Suppressor macrophage treated with lipopolysaccharide for 4 hours (primary cell): ENCODE results near the gene TPM1.
"Not testable (repeated sequence)": the region's sequence is repeated elsewhere in the genome, so short reads cannot be mapped to it uniquely, and the experiment has no call there.

Experiments
- DNase-seq: peaks from one replicate; pipeline ENCODE4 v3.0.0-alpha.2; 2020

The TPM1 gene

DNA sequence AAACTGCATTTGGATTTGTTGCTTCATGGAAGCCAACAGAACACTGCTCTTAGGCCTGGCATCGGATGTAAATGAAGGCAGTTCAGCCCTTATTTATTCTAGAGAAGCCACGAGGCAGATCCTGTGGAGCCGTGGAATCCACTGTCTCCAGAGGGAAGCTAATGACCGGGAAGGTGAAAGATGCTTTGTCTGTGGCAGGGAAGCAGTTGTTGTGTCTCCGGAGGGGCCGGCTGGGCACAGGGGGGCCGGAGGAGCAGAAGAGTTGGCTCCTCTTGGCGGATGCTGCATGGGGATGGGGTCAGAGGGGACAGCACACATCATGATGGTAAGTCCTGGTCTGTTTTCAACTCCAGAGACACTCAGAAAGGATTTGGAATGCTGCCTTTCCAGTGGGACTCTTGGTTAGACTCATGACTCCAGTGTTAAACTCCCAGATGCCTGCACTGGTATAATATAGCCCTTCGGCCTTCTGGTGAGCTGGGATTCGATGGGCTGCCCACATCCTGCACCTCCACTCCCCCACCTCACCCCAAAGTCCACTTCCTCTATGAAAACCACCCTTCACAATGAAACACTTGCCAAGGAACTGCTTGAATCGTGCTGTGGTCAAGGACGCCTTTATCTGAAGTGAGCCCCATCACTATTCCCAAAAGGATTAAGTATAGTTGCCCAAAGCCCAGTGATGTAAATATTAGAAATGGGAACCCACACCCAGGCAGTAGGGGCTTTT lies 33.6 kb downstream of the TPM1 start:
- DNase-seq: no peak

DNA sequence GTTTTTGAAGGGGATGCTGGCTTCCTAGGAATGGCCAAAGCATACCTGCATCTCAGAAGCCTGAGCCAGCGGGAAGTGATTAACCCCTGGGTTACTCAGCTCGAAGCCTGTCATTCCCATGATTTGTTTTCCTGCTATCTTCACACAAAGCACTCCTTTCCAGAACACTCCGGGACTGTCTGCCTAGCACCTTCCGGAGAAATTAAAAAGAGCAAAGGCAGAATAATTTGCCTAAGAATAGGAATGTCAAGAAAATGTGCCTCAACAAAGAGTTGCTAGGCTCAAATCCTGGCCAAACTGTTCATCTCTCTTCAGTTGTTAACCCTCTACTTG lies 34.1 kb downstream of the TPM1 start:
- DNase-seq: no peak

DNA sequence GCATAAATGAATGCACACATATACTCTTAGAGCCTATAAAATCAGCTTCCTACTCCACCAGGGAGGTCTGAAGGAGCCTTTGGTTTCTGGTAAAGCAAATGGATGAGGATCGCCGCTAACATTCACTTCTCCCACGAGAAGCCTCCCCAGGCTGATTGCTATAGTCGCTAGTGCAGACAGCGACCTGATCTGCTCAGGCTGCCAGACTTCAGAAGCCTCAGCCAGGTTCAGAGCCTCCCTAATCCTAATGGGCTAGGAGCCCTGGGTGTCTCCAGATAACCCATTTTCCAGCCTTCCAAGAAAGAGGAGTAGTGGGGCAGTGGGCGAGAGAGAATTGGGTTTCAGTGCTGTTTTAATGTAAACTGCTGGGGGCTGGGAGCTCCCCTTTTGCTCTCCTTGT lies 35.4 kb downstream of the TPM1 start:
- DNase-seq: no peak

DNA sequence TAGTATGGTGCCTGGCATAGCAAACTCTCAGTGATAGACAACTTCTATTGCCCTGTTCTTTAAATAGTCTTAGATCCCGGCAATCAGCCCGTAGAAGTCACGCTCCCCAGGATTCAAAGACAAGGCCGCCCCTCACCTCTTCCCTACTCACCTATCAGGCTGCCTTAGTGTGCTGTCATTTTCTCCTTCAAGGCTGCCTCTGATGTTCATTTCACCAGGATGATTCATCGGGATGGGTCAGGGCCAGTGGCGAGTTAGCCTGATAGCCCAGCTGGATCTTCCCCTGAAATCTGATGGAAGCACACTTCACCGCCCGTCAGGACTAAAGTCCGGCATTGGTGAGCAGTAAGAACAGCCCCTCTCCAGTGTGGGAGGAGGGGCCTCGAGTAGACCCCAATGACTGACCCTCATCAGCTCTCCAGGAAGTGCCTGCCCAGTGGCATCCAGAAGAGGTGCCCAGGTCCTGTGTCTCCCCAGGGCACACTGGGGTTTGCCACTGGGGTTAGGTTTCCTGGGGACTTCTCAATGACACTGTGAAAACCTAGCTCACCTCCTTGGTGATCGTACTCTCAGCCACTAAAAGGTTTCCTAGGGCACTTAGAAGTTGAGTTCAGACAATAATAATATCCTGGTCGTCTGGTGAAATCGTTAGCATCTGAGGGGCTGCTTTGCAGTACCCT lies 37.5 kb downstream of the TPM1 start:
- DNase-seq: no peak

DNA sequence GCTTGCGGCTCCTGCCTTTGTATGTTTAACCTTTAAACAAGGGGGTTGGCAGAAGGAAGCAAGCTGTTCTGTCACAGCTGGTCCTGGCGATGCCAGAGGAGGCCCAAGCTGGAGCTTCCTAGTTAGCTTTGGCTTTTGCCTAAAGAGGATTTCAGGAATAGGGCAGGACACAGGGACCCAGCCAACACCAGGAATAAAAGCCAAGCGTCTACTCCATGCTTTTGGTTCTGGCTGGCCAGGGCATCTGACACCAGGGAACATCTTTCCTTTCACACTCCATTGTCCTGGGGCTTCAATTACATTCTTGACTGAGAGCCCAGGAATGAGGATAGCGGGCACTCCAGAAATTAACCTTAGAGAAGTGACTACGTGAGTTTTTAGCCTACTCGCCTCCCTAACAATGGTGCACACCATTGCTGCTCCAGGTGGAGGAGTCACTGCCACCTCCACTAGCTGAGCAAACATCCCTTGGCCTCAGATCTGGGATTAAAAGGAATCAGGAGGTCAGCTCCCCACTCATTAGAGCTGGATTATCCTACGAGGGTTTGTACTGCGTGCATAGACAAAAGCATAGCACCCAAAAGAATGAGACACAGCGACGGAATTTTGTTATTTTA lies 38.2 kb downstream of the TPM1 start:
- DNase-seq: no peak

DNA sequence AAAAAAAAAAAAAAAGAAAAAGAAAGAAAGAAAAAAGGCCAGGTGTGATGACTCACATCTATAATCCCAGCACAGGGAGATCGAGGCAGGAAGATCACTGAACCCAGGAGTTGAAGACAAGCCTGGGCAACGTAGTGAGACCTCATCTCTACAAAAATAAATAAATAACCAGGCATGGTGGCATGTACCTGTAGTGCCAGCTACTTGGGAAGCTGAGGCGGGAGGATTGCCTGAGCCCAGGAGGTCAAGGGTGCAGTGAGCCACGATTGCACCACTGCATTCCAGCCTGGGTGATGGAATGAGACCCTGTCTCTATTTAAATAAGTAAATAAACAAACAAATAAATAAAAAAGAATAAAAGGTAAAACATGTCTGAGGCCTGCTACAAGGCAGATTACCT lies 39.8 kb downstream of the TPM1 start:
- no peak for DNase-seq

DNA sequence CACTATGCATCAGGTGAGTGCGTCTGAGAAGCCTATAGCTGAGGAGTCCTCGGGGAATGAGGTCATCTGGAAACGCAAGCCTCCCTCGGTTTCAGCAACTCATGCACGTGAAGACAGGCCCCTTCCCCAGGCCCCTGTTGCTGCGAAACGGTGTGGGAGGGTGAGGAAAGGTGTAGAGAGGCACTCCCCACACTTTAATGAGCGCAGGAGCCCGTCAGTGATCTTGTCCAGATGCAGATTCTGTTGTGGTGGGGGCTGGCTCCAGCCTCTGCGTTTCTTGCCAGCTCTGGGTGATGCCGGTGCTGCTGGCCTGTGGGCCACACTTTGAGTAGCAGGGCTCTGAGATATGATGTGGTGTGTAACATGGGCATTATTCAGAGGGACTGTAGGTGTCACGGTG lies 40.5 kb downstream of the TPM1 start:
- DNase-seq: no peak

DNA sequence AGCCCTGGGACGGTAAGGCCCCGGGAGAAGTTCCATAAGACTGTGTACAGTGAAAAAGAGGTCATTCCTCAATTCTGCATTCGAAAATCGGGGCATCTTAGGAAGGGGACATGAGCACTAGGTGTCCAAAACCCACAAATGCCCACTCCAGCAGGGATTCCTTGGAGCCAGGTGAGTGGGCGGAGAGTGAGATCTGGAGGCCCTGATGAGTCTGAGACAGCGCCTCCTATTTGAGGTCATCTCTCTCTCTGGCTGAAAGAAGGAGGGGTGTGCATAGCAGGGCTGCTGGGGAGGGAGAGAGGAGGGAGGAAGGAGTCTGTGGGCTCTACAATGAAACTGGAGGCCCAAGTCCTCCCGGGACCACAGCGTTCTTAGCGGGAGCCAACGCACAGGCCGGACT lies 41.0 kb downstream of the TPM1 start:
- DNase-seq: no peak

DNA sequence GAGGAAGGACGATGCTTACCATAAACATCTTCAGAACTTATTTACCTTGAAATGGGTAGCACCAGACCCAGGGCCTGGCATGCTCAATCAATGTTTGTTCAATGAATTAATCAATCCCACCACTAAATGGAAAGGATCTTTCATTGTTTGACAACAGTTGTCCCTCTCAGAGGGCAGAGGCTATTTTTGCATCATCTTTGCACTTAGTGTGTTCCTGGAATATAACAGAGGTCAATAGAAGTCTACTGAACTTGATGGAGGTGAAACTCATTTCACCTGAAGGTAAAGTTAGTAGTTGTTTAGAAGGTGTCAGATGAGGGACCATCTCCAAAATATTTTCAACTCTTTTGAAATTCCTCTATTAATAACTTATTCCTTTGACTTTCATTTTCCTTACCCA lies 42.3 kb downstream of the TPM1 start:
- no peak for DNase-seq

DNA sequence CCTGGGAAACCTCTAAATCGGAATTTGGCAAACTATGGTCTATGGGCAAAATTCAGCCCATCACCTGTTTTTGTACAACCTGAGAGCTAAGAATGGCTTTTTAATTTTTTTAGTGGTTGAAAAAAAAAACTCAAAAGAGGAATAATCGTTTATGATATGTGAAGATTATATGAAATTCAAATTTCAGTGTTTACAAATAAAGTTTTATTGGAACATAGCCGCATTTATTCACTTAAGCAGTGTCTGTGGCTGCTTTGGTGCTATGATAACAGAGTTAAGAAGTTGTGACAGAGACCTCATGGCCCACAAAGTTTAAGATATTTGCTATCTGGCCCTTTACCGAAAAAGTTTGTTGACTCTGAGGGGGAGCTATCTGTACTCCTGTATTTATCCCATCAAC lies 42.7 kb downstream of the TPM1 start:
- no peak for DNase-seq

DNA sequence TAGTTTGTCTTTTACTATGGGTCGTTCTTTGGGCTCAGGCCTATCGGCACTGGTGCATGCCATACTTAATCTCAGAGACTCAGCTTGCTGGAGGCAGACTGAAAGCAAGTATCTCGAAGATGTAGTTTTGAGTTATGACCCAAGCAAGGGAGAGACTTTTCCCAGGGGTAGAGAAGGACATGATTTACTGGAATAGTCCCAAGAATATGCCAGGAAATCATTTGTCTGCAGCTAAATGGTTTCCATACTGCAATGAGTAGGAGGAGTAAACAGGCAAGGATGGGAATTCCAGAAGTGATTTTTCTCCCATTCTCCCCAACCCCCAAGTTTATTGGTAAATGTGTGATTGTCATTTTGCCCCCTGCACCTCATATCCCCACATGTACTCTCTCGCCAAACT lies 43.7 kb downstream of the TPM1 start:
- no peak for DNase-seq

DNA sequence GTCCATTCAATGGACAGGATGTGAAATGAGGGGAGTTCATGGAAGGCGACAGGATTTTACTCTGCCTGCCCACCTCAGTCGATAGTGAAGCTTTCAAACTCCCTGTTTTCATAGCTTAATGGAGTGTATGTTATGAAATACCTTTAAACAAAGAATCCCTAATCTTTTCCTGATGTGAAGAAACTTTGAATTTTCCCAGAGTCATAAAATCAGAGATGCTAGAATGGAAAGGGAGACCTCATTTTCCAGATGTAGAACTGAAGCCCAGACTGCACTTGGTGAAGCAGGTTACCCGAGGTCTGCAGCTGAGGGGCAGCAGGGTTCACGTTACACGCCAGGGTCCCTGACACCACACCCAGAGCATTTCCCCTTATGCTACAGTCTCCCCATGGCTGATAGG lies 44.4 kb downstream of the TPM1 start:
- DNase-seq: no peak

DNA sequence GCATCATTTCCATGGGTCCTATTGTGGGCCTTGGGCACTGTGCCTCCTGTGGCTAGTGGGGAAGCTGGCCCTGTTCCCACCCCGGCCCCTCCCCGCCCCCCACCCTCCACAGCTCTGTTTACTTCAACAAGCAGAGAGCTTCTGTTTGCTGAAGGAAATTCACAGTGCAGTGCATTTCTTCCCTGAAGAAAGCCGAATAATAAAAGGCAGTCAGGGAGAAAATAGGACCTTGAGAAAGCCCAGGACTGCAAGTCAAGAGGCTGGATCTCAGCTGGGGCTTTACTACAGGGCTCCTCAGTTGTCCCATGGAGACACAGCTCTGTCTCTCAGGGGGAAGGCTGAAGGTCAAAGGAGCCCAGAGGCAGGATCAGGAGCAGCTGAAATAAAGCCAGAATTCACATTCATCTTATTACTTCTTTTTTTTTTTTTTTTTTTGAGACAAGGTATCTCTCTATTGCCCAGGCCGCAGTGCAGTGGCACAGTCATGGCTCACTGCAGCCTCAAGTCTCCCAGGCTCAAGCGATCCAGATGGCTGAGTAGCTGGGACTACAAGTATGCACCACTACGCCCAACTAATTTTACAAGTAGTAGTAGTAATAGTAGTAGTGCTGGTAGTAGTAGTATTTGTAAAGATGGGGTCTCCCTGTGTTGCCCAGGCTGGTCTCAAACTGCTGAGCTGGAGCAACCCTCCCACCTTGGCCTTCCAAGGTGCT lies 46.1 kb downstream of the TPM1 start:
- DNase-seq: no peak

DNA sequence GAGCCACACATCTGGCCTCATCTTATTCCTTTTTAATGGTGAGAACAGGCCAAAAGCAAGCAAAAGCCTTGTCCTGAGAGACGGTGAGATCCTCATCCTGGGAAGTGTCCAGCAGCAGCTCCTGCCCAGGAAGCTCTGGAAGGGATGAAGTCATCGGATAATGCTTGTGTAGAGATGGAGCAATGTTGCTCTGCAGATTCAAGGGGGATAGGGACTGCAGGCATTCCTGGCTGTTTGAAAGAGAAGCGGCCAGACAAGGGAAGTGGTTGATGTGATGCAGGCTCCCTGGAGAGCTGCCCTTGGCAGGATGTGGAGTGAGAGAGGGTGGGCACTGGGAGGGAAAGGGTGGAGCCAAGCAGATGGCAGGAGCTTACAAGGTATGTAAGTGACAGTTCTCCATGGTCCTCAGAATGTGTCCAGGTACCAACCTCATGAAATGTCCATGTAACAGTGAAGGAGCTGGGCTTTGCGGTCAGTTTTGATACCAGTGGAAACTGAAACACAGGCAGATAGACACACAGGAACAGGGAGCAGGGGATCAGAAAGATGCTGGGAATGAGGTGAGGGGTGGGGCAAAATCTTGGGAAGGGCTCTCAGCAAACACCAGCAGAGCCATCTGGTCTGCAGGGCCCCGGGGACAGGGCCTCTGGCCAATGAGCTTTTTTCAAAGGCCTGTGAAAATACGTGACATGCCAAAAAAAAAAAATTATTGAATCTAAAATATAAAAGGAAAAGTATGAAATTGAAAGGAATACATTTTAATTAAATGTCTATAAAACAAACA lies 46.9 kb downstream of the TPM1 start:
- DNase-seq: no peak

DNA sequence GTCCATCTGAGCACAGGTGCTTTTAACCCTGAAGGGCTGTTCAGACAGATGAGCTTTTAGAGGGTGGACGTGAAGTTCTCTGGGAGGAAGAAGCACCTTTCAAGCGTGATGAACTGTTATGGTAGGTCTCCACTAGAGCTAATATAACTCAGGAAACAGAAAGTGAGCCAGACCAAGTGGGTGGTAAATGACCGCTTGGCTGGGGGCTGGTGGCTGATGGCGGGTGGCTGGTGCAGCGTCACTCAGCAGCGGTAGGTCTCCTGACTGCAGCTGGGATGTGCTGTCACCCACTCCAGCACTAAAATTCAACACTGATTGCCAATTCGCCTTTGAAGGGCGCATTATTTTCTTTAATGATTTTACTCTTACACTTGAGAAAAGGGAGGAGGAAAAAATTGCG lies 47.9 kb downstream of the TPM1 start:
- DNase-seq: no peak

DNA sequence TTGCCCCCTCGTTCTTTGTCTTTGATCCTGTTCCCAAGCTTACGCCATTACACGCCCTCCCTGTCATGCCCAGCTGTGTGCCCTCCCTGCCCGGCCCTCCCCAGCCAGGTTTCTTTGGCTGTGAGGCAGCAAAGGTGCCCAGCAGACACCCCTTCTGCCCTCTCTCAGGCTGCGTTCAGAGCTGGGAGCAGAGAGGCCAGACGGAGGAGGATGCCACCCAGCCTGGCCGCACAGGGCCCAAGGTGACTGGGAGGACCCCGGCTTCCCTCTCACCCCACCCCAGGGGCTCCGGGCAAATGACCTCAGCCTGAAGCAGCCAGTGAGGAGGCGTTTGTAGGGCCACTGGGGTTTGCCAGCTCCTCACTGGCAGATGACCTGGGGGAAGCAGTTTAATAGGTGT lies 48.3 kb downstream of the TPM1 start:
- no peak for DNase-seq

DNA sequence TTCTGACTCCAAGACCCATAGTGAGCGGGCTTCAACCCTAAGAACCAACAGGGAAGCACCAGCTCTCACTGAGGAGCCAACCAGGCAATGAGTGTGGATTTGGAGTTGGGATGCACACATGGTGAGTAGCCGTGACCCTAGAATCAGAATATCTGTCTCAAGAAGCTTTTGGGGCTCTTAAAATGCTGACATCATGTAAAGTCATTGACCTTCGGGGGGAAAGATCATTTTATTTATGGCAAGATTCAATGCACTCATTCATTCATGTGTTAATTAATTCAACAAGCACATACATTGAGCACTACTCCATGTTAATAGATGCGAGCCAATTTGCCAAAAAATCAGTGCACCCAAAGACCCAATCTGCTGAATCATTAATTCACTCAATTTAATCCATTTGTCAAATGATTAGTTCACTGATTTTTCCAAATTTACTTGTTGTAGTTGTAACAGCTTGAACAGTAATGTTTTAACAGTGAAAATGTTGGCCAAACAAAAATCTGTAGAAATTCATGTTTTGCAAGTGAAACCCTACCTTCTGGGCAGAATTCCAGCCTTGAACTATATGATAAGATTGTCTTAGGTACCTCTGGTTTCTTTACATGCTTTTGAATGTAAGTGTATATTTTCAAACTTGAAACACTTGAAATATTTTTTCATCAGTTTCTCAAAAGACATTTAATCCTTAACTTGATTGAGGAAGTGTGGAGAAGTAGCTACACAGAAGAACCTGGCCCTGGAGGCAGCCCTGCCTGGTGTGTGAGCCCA lies 49.3 kb downstream of the TPM1 start:
- no peak for DNase-seq

DNA sequence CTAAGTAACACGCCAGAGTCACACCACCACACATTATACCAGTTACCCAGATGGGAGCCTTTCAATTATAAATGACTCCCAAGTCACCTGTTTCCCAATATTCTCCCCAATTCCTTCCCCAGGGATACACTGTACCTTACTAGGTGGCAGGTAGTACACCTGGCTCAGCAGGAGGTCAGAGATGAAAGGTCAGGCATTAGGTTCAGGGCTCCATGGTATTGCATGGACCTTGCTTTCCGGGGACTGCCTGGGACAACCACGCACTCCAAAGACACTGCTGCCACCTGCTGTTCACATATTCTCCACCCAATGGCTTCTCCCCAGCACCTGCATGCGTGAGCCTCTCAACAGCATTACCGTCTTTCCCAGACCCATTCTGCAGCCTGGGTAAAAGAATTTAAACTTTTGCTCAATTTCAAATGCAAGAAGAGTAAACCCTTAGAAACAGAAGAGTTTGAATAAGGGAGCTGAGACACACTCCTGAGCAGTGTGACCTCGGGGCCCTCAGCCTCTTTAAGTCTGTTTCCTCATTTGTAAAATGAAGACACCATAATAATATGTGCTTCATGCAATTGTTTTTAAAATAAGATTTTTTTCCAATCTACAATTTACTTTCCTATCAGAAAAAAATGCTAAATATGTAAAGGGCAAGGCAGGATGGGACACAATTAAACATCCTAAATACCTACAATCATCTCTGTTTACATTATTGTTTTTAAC lies 51.1 kb downstream of the TPM1 start:
- DNase-seq: peak; percentile 79

DNA sequence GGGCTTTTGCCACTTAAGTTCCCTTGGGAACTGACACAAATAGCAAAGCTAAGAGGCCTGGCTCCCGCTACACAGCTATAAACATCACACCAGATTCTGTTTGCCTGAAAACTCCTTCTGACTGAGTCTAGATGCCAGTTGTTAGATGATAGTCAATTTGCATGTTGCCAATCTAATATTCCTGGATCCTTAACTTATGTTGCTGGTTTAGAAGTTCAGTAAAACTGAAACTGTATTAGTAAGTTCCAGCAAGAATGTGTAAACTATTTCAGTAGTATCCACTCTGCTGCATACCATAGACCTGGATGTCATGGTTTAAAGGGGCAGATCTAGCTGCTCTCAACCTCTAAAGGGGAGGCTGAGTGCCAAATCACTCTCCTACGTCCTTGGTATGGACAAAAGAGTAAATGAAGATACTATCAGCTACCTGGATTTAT lies 52.0 kb downstream of the TPM1 start:
- DNase-seq: no peak

DNA sequence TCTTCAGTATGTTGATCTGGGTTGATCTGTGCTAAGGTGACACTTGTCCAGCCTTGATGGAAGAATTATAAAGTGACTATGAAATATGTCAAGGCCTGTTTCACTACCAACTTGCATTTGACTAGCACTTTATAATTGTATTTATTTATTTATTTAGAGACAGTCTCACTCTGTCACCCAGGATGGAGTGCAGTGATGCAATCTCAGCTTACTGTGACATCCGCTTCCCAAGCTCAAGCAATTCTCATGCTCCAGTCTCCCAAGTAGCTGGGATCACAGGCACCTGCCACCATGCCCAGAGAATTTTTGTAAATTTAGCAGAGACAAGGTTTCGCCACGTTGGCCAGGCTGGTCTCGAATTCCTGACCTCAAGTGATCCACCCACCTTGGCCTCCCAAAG lies 53.6 kb downstream of the TPM1 start:
- no peak for DNase-seq

DNA sequence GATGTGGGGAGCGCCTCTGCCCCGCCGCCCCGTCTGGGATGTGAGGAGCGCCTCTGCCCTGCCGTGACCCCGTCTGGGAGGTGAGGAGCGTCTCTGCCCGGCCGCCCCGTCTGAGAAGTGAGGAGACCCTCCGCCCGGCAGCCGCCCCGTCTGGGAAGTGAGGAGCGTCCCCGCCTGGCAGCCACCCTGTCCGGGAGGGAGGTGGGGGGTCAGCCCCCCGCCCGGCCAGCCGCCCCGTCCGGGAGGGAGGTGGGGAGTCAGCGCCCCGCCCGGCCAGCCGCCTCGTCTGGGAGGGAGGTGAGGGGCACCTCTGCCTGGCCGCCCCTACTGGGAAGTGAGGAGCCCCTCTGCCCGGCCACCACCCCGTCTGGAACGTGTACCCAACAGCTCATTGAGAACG lies 56.4 kb downstream of the TPM1 start:
- DNase-seq: not testable (repeated sequence)

DNA sequence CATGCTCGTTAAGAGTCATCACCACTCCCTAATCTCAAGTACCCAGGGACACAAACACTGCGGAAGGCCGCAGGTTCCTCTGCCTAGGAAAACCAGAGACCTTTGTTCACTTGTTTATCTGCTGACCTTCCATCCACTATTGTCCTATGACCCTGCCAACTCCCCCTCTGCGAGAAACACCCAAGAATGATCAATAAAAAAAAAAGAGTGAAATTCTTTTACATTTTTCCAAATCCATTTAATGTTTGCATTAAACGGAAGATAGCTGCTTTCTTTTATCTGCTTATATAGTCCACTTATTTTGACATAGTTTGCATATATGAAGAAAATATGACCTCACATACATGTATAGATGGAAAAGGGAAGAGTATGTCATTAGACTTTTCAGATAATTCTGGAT lies 57.0 kb downstream of the TPM1 start:
- DNase-seq: not testable (repeated sequence)
